Pulmonary artery endothelial cell (primary cell): ENCODE data around the gene UBE2B. TPM values are rescaled to one million over a fixed set of nuclear protein-coding genes. Genes with fewer than 3 reads are reported as not detected.
"Not testable (repeated sequence)": the region's sequence is repeated elsewhere in the genome, so short reads cannot be mapped to it uniquely, and the experiment has no call there.

Source experiments
- DNase-seq: peaks from one replicate; pipeline ENCODE4 v3.0.0-alpha.2; 2011; ENCODE audit warnings: low read depth, low spot score
- total RNA-seq: library from RNA; depleted of rRNA; stranded (reverse); fragments of >200 nt; gene quantifications from 2 replicates; pipeline ENCODE4 v1.2.3, GENCODE V29; 2014

The UBE2B gene
- total RNA-seq, 1 donor from 2014 or later, result 23.3 TPM

- no peak for DNase-seq
Measured at GRCh38 chr5:134398609-134399155, 27.3 kb downstream of the UBE2B start.

GRCh38 chr5:134403951-134404350, 32.6 kb downstream of the UBE2B start:
- DNase-seq, result no peak

- DNase-seq, result no peak
Measured at GRCh38 chr5:134406390-134406789, 35.0 kb downstream of the UBE2B start.

GRCh38 chr5:134409321-134409720, 38.0 kb downstream of the UBE2B start:
- no peak for DNase-seq

GRCh38 chr5:134410822-134411221, 39.5 kb downstream of the UBE2B start:
- no peak for DNase-seq

- DNase-seq, result no peak
Measured at GRCh38 chr5:134411228-134411545, 39.8 kb downstream of the UBE2B start.

GRCh38 chr5:134411546-134412266, 40.3 kb downstream of the UBE2B start, which contains the start of gene CDKN2AIPNL:
TSS of gene CDKN2AIPNL (minus strand) at chr5:134411881. CDS start at chr5:134411854, 27 bp downstream.
- peak; percentile 57 for DNase-seq

- no peak for DNase-seq
Measured at GRCh38 chr5:134413046-134413445, 41.7 kb downstream of the UBE2B start.

GRCh38 chr5:134417707-134418106, 46.3 kb downstream of the UBE2B start:
- no peak for DNase-seq

GRCh38 chr5:134418958-134419357, 47.6 kb downstream of the UBE2B start:
- no peak for DNase-seq

- DNase-seq, result no peak
Measured at GRCh38 chr5:134420343-134420742, 49.0 kb downstream of the UBE2B start.

- DNase-seq, result not testable (repeated sequence)
Measured at GRCh38 chr5:134421038-134421437, 49.7 kb downstream of the UBE2B start.

GRCh38 chr5:134422791-134423365, 51.5 kb downstream of the UBE2B start:
- DNase-seq, result no peak

GRCh38 chr5:134423376-134423775, 52.0 kb downstream of the UBE2B start:
- DNase-seq, result no peak

GRCh38 chr5:134426361-134426760, 55.0 kb downstream of the UBE2B start:
- no peak for DNase-seq

- DNase-seq, result no peak
Measured at GRCh38 chr5:134427540-134428041, 56.2 kb downstream of the UBE2B start.

- no peak for DNase-seq
Measured at GRCh38 chr5:134430001-134430569, 58.7 kb downstream of the UBE2B start.

GRCh38 chr5:134432174-134432573, 60.8 kb downstream of the UBE2B start:
- no peak for DNase-seq

GRCh38 chr5:134432677-134433359, 61.4 kb downstream of the UBE2B start:
- DNase-seq, result no peak

- DNase-seq, result no peak
Measured at GRCh38 chr5:134435560-134435959, 64.2 kb downstream of the UBE2B start.

- no peak for DNase-seq
Measured at GRCh38 chr5:134436523-134437339, 65.4 kb downstream of the UBE2B start.
